Liver (tissue), 9 donors: ENCODE measurements around the gene ENOX2. TPM values are rescaled to one million over a fixed set of nuclear protein-coding genes. Genes with fewer than 3 reads are reported as not detected.

Experiments
- DNase-seq: peaks from one replicate; pipeline ENCODE4 v3.0.0-alpha.2; 2017; ENCODE audit warnings: low spot score
- H3K27ac ChIP-seq, 2 donors: one replicate each; pipeline ENCODE4 v1.7.0; 2013; ENCODE audit warnings: inconsistent platforms in 2 of 2, low read length in 2 of 2, control low read depth in 1 of 2, low read depth in 1 of 2, mild to moderate bottlenecking in 1 of 2
- H3K27me3 ChIP-seq, 4 donors: one replicate each; pipeline versions ENCODE4 v1.6.1 to v1.7.0; 2013; ENCODE audit warnings: low read length in 3 of 4, inconsistent platforms in 1 of 4, mild to moderate bottlenecking in 1 of 4, moderate library complexity in 1 of 4; ENCODE audit not compliant: control insufficient read depth in 4 of 4, insufficient read depth in 4 of 4
- H3K36me3 ChIP-seq, 4 donors: one replicate each; pipeline versions ENCODE4 v1.6.1 to v1.7.0; 2013; ENCODE audit warnings: low read length in 3 of 4, mild to moderate bottlenecking in 3 of 4, low read depth in 1 of 4, moderate library complexity in 1 of 4; ENCODE audit not compliant: control insufficient read depth in 4 of 4, insufficient read depth in 3 of 4
- H3K4me1 ChIP-seq, 4 donors: one replicate each; pipeline versions ENCODE4 v1.6.1 to v1.7.0; 2013; ENCODE audit warnings: low read length in 3 of 4, mild to moderate bottlenecking in 3 of 4, moderate library complexity in 1 of 4; ENCODE audit not compliant: control insufficient read depth in 4 of 4, insufficient read depth in 4 of 4
- H3K4me3 ChIP-seq, 3 donors: one replicate each; pipeline versions ENCODE4 v1.6.1 to v1.7.0; 2013; ENCODE audit warnings: low read length in 3 of 3, control low read depth in 1 of 3, low read depth in 1 of 3, mild to moderate bottlenecking in 1 of 3
- H3K9ac ChIP-seq, 2 donors: one replicate each; pipeline ENCODE4 v1.7.0; 2013; ENCODE audit warnings: low read length in 2 of 2, mild to moderate bottlenecking in 2 of 2, moderate library complexity in 2 of 2, control low read depth in 1 of 2, low read depth in 1 of 2
- H3K9me3 ChIP-seq, 4 donors: one replicate each; pipeline versions ENCODE4 v1.6.1 to v1.7.0; 2013; ENCODE audit warnings: low read length in 3 of 4; ENCODE audit not compliant: control insufficient read depth in 4 of 4
- EGR1 ChIP-seq, 2 donors: IDR thresholded peaks; 2 replicates each; pipeline ENCODE4 v1.6.1; 2016 to 2018; ENCODE audit warnings: antibody characterized with exemption in 2 of 2, low read depth in 2 of 2
- FOXA1 ChIP-seq: IDR thresholded peaks from 2 replicates; pipeline ENCODE4 v1.6.1; 2016; ENCODE audit warnings: antibody characterized with exemption
- FOXA2 ChIP-seq: IDR thresholded peaks from 2 replicates; pipeline ENCODE4 v1.6.1; 2016; ENCODE audit warnings: antibody characterized with exemption
- GABPA ChIP-seq, 2 donors: IDR thresholded peaks in 1 of 2; conservative IDR thresholded peaks in 1 of 2; 2 replicates each; pipeline ENCODE4 v1.6.1; 2016; ENCODE audit warnings: antibody characterized with exemption in 2 of 2, mild to moderate bottlenecking in 1 of 2, moderate library complexity in 1 of 2
- HNF4A ChIP-seq, 2 donors: conservative IDR thresholded peaks; 2 replicates each; pipeline ENCODE4 v1.6.1; 2016; ENCODE audit warnings: antibody characterized with exemption in 2 of 2, mild to moderate bottlenecking in 2 of 2
- HNF4G ChIP-seq: IDR thresholded peaks from 2 replicates; pipeline ENCODE4 v1.6.1; 2016; ENCODE audit warnings: antibody characterized with exemption
- JUND ChIP-seq, 2 donors: IDR thresholded peaks; 2 replicates each; pipeline ENCODE4 v1.6.1; 2016; ENCODE audit warnings: antibody characterized with exemption in 2 of 2
- NR2F2 ChIP-seq: IDR thresholded peaks from 2 replicates; pipeline ENCODE4 v1.6.1; 2016; ENCODE audit warnings: antibody characterized with exemption
- RAD21 ChIP-seq, 2 donors: IDR thresholded peaks; 2 replicates each; pipeline ENCODE4 v1.6.1; 2016; ENCODE audit warnings: antibody characterized with exemption in 2 of 2, mild to moderate bottlenecking in 2 of 2
- RXRA ChIP-seq, 2 donors: IDR thresholded peaks; 2 replicates each; pipeline ENCODE4 v1.6.1; 2017 to 2018; ENCODE audit warnings: antibody characterized with exemption in 2 of 2, mild to moderate bottlenecking in 1 of 2
- SP1 ChIP-seq: IDR thresholded peaks from 2 replicates; pipeline ENCODE4 v1.6.1; 2018; ENCODE audit warnings: antibody characterized with exemption, mild to moderate bottlenecking
- TAF1 ChIP-seq: conservative IDR thresholded peaks from 2 replicates; pipeline ENCODE4 v1.6.1; 2016; ENCODE audit warnings: antibody characterized with exemption, mild to moderate bottlenecking
- YY1 ChIP-seq: IDR thresholded peaks from 2 replicates; pipeline ENCODE4 v1.6.1; 2016; ENCODE audit warnings: antibody characterized with exemption, mild to moderate bottlenecking
- WGBS: extraction: QIAGEN DNeasy Blood & Tissue Kit; methylation state at CpG from one replicate; pipeline ENCODE4 v1.1.7; 2013; 5-methylcytosine and 5-hydroxymethylcytosine counted together
- polyA plus RNA-seq, 2 donors: library from polyadenylated mRNA; stranded (reverse) in 1 of 2; unstranded in 1 of 2; fragments of 200-250 nt in 1 of 2; fragments of >200 nt in 1 of 2; fragmentation: Nextera tagmentation in 1 of 2; extraction: Ambion mirVana in 1 of 2; gene quantifications; one replicate each; pipeline versions ENCODE4 v1.2.1 to v1.2.3, GENCODE V29; 2013 to 2015
- total RNA-seq, 2 donors: library from RNA; depleted of rRNA; stranded (reverse); fragments of >200 nt; gene quantifications; one replicate each; pipeline ENCODE4 v1.2.3, GENCODE V29; 2014
- TF ChIP-seq, protein P1 (sequence below): IDR thresholded peaks from 2 replicates; pipeline ENCODE4 v1.6.1; 2016; ENCODE audit warnings: antibody characterized with exemption, mild to moderate bottlenecking
- TF ChIP-seq, protein P2 (sequence below): IDR thresholded peaks from 2 replicates; pipeline ENCODE4 v1.6.1; 2016; ENCODE audit warnings: antibody characterized with exemption
- TF ChIP-seq, protein P3 (sequence below): fragments of 150-350 bp; IDR thresholded peaks from 2 replicates; pipeline ENCODE4 v1.5.1; 2017; ENCODE audit warnings: improper control_type of control experiment, low read depth, low read length; ENCODE audit not compliant: missing input control
- TF ChIP-seq, protein P4 (sequence below): IDR thresholded peaks from 2 replicates; pipeline ENCODE4 v1.6.1; 2016; ENCODE audit warnings: antibody characterized with exemption
- TF ChIP-seq, protein P5 (sequence below): IDR thresholded peaks from 2 replicates; pipeline ENCODE4 v1.6.1; 2016; ENCODE audit warnings: antibody characterized with exemption
- donor health status: healthy.
- donor health status: healthy.
- donor health status: healthy.
- donor health status: healthy.
- donor health status: healthy.

The ENOX2 gene
- total and polyA plus RNA-seq, 4 donors: 5.0 to 11.5 (median 6.5) TPM

DNA sequence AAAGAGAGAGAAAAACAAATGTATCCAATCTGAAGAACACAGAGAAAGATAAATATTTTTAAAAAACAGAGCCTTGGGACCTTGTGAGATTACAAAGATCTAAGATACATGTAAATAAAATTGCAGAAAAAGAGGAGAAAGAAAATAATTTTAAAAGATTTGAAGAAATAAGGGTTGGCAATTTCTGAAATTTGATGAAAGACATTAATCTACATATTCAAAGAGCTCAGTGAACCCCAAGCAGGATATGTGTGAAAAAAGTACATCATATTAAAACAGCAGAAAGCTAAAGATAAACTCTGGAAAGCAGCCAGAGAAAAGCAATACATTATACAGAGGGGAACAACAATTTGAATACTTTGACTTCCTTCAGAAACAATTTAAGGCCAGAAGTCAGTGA, 244.7 kb downstream of the ENOX2 start:
- TF ChIP-seq, protein P1, sequence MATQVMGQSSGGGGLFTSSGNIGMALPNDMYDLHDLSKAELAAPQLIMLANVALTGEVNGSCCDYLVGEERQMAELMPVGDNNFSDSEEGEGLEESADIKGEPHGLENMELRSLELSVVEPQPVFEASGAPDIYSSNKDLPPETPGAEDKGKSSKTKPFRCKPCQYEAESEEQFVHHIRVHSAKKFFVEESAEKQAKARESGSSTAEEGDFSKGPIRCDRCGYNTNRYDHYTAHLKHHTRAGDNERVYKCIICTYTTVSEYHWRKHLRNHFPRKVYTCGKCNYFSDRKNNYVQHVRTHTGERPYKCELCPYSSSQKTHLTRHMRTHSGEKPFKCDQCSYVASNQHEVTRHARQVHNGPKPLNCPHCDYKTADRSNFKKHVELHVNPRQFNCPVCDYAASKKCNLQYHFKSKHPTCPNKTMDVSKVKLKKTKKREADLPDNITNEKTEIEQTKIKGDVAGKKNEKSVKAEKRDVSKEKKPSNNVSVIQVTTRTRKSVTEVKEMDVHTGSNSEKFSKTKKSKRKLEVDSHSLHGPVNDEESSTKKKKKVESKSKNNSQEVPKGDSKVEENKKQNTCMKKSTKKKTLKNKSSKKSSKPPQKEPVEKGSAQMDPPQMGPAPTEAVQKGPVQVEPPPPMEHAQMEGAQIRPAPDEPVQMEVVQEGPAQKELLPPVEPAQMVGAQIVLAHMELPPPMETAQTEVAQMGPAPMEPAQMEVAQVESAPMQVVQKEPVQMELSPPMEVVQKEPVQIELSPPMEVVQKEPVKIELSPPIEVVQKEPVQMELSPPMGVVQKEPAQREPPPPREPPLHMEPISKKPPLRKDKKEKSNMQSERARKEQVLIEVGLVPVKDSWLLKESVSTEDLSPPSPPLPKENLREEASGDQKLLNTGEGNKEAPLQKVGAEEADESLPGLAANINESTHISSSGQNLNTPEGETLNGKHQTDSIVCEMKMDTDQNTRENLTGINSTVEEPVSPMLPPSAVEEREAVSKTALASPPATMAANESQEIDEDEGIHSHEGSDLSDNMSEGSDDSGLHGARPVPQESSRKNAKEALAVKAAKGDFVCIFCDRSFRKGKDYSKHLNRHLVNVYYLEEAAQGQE: no peak
- no peak for TF ChIP-seq HNF4A (conservative IDR thresholded peaks at IDR 0.05)
- TF ChIP-seq HNF4G: no peak
- no peak for TF ChIP-seq NR2F2
- no peak for TF ChIP-seq EGR1 (IDR thresholded peaks at IDR 0.05; ENCODE audit: low read depth in 2 of 2)
- no peak for TF ChIP-seq YY1
- TF ChIP-seq, protein P2, sequence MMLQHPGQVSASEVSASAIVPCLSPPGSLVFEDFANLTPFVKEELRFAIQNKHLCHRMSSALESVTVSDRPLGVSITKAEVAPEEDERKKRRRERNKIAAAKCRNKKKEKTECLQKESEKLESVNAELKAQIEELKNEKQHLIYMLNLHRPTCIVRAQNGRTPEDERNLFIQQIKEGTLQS: no peak
- TF ChIP-seq JUND (IDR thresholded peaks at IDR 0.05): no peak
- TF ChIP-seq RAD21 (IDR thresholded peaks at IDR 0.05): no peak
- no peak for TF ChIP-seq TAF1
- TF ChIP-seq FOXA2: no peak
- TF ChIP-seq, protein P3, sequence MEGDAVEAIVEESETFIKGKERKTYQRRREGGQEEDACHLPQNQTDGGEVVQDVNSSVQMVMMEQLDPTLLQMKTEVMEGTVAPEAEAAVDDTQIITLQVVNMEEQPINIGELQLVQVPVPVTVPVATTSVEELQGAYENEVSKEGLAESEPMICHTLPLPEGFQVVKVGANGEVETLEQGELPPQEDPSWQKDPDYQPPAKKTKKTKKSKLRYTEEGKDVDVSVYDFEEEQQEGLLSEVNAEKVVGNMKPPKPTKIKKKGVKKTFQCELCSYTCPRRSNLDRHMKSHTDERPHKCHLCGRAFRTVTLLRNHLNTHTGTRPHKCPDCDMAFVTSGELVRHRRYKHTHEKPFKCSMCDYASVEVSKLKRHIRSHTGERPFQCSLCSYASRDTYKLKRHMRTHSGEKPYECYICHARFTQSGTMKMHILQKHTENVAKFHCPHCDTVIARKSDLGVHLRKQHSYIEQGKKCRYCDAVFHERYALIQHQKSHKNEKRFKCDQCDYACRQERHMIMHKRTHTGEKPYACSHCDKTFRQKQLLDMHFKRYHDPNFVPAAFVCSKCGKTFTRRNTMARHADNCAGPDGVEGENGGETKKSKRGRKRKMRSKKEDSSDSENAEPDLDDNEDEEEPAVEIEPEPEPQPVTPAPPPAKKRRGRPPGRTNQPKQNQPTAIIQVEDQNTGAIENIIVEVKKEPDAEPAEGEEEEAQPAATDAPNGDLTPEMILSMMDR: no peak
- TF ChIP-seq RXRA (IDR thresholded peaks at IDR 0.05): no peak
- TF ChIP-seq, protein P4, sequence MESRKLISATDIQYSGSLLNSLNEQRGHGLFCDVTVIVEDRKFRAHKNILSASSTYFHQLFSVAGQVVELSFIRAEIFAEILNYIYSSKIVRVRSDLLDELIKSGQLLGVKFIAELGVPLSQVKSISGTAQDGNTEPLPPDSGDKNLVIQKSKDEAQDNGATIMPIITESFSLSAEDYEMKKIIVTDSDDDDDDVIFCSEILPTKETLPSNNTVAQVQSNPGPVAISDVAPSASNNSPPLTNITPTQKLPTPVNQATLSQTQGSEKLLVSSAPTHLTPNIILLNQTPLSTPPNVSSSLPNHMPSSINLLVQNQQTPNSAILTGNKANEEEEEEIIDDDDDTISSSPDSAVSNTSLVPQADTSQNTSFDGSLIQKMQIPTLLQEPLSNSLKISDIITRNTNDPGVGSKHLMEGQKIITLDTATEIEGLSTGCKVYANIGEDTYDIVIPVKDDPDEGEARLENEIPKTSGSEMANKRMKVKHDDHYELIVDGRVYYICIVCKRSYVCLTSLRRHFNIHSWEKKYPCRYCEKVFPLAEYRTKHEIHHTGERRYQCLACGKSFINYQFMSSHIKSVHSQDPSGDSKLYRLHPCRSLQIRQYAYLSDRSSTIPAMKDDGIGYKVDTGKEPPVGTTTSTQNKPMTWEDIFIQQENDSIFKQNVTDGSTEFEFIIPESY: no peak
- TF ChIP-seq SP1: no peak
- TF ChIP-seq, protein P5, sequence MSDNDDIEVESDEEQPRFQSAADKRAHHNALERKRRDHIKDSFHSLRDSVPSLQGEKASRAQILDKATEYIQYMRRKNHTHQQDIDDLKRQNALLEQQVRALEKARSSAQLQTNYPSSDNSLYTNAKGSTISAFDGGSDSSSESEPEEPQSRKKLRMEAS: no peak

DNA sequence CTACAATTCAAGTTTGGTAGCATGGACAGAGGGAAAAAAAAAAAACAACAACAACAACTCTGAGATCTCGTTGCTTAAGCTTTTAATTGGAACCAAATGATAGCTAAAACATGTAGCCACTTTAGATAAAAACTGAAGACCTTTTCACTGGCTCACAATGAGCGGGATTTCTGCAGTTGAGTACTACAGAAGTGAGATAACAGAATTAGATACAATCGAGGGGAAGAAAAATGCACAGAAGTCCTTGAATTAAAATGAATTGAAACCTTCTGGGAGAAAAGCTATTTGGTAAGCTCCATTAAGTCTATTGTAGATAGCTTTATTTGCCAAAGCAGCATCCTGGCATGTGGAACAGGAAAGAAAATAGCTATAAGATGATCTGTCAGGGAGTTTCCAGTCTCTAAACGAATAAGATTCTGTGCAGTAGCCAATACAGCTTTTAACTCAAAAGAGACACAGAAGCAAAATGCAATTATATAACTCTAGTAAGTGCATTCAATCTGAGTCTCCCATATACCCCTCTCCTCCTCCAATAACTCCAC, 248.5 kb downstream of the ENOX2 start:
- no peak overlapping the region for H3K27ac ChIP-seq
- H3K36me3 ChIP-seq: no peaks in the 10 kb centered on the region
- H3K9ac ChIP-seq: no peak overlapping the region
- no peaks in the 10 kb centered on the region for H3K4me1 ChIP-seq
- WGBS: 87% methylated on average over 4 of the region's 4 CpGs
- H3K4me3 ChIP-seq: no peak overlapping the region
- H3K27me3 ChIP-seq: no peaks in the 10 kb centered on the region
- DNase-seq: no peak
- H3K9me3 ChIP-seq: peaks cover 0 to 7% (median 2%) of the 10 kb centered on the region in 4 donors
- TF ChIP-seq EGR1 (IDR thresholded peaks at IDR 0.05; ENCODE audit: low read depth in 2 of 2) (no peak), RAD21 (IDR thresholded peaks at IDR 0.05) (no peak), HNF4G (no peak), FOXA1 (no peak), GABPA (IDR thresholded peaks at IDR 0.05 in 1 of 2, conservative IDR thresholded peaks at IDR 0.05 in 1 of 2) (no peak), HNF4A (conservative IDR thresholded peaks at IDR 0.05) (no peak), FOXA2 (no peak)
- TF ChIP-seq, protein P4: no peak
- TF ChIP-seq, protein P5: no peak
- TF ChIP-seq, protein P3: no peak

More for the DNA sequence above, 244.7 kb downstream of the ENOX2 start:
- peaks cover 0 to 7% (median 2%) of the 10 kb centered on the region in 4 donors for H3K9me3 ChIP-seq
- no peaks in the 10 kb centered on the region for H3K4me1 ChIP-seq
- no peak overlapping the region for H3K27ac ChIP-seq
- no peak overlapping the region for H3K4me3 ChIP-seq
- no peaks in the 10 kb centered on the region for H3K36me3 ChIP-seq
- DNase-seq: no peak
- H3K9ac ChIP-seq: no peak overlapping the region
- no peaks in the 10 kb centered on the region for H3K27me3 ChIP-seq
